Measurements from ENCODE around the gene CTDP1. TPM values are rescaled to one million over a fixed set of nuclear protein-coding genes. Genes with fewer than 3 reads are reported as not detected.

CTDP1 gene
- total RNA-seq, 1 donor from 2014 or later: 22.8 TPM

GRCh38 chr18:79772865-79773696 lies 93.5 kb downstream of the CTDP1 start:
- Mint-ChIP-seq H3K27me3 (ENCODE audit: low read depth) (peaks cover 19% of the 10 kb centered on the region), H3K4me1 (no peaks in the 10 kb centered on the region), H3K36me3 (ENCODE audit: low read depth) (no peaks in the 10 kb centered on the region), H3K9me3 (peaks cover 7% of the 10 kb centered on the region), H3K27ac (ENCODE audit: unreplicated experiment) (no peak overlapping the region), H3K4me3 (no peak overlapping the region)
- no peak for DNase-seq (ENCODE audit: low read depth, low spot score)
- TF ChIP-seq CTCF (conservative IDR thresholded peaks at IDR 0.05): no peak

- Mint-ChIP-seq H3K27ac (ENCODE audit: unreplicated experiment) (no peak overlapping the region), H3K4me1 (no peaks in the 10 kb centered on the region), H3K27me3 (ENCODE audit: low read depth) (peaks cover 19% of the 10 kb centered on the region), H3K36me3 (ENCODE audit: low read depth) (no peaks in the 10 kb centered on the region), H3K9me3 (peaks cover 4% of the 10 kb centered on the region), H3K4me3 (no peak overlapping the region)
- DNase-seq (ENCODE audit: low read depth, low spot score): no peak
- TF ChIP-seq CTCF (conservative IDR thresholded peaks at IDR 0.05): no peak
Observed at GRCh38 chr18:79774111-79774510, 94.5 kb downstream of the CTDP1 start.

GRCh38 chr18:79775441-79776221 lies 96.0 kb downstream of the CTDP1 start:
- DNase-seq (ENCODE audit: low read depth, low spot score): no peak
- Mint-ChIP-seq H3K4me1 (no peaks in the 10 kb centered on the region), H3K27ac (ENCODE audit: unreplicated experiment) (no peak overlapping the region), H3K36me3 (ENCODE audit: low read depth) (no peaks in the 10 kb centered on the region), H3K27me3 (ENCODE audit: low read depth) (peaks cover 19% of the 10 kb centered on the region), H3K4me3 (no peak overlapping the region), H3K9me3 (peaks cover 4% of the 10 kb centered on the region)
- no peak for TF ChIP-seq CTCF (conservative IDR thresholded peaks at IDR 0.05)

GRCh38 chr18:79776674-79777073 lies 97.1 kb downstream of the CTDP1 start:
- Mint-ChIP-seq H3K27me3 (ENCODE audit: low read depth) (peaks cover 19% of the 10 kb centered on the region), H3K27ac (ENCODE audit: unreplicated experiment) (no peak overlapping the region), H3K36me3 (ENCODE audit: low read depth) (no peaks in the 10 kb centered on the region), H3K4me1 (no peaks in the 10 kb centered on the region), H3K9me3 (peaks cover 4% of the 10 kb centered on the region), H3K4me3 (no peak overlapping the region)
- no peak for DNase-seq (ENCODE audit: low read depth, low spot score)
- TF ChIP-seq CTCF (conservative IDR thresholded peaks at IDR 0.05): no peak

GRCh38 chr18:79778291-79778791 lies 98.7 kb downstream of the CTDP1 start:
- no peak for TF ChIP-seq CTCF (conservative IDR thresholded peaks at IDR 0.05)
- H3K27me3 Mint-ChIP-seq (ENCODE audit: low read depth): peaks cover 21% of the 10 kb centered on the region
- H3K27ac Mint-ChIP-seq (ENCODE audit: unreplicated experiment): no peak overlapping the region
- H3K4me1 Mint-ChIP-seq: no peaks in the 10 kb centered on the region
- DNase-seq (ENCODE audit: low read depth, low spot score): no peak
- H3K4me3 Mint-ChIP-seq: no peak overlapping the region
- H3K36me3 Mint-ChIP-seq (ENCODE audit: low read depth): no peaks in the 10 kb centered on the region
- H3K9me3 Mint-ChIP-seq: peaks cover 4% of the 10 kb centered on the region
